Nephron progenitor cell (in vitro differentiated cells): ENCODE data around the gene DERA.

Experiments
- DNase-seq: peaks from one replicate; pipeline ENCODE4 v3.0.0; 2021
- H3K27ac Mint-ChIP-seq: 2 replicates; pipeline ENCODE4 v1.8.0; 2021; ENCODE audit warnings: mild to moderate bottlenecking, moderate library complexity, mixed read lengths
- H3K27me3 Mint-ChIP-seq: 2 replicates; pipeline ENCODE4 v1.8.0; 2021; ENCODE audit warnings: mild to moderate bottlenecking, low read depth, mixed read lengths; ENCODE audit not compliant: poor library complexity
- H3K36me3 Mint-ChIP-seq: 2 replicates; pipeline ENCODE4 v1.8.0; 2021; ENCODE audit warnings: low read depth, mixed read lengths
- H3K4me1 Mint-ChIP-seq: 2 replicates; pipeline ENCODE4 v1.8.0; 2021; ENCODE audit warnings: mixed read lengths
- H3K4me3 Mint-ChIP-seq: 2 replicates; pipeline ENCODE4 v1.8.0; 2021; ENCODE audit warnings: mild to moderate bottlenecking, moderate library complexity, mixed read lengths
- H3K9me3 Mint-ChIP-seq: 2 replicates; pipeline ENCODE4 v1.8.0; 2021; ENCODE audit warnings: mild to moderate bottlenecking, moderate library complexity, mixed read lengths
- CTCF ChIP-seq: fragments of 200-600 bp; sonication (generic); IDR thresholded peaks from 2 replicates; pipeline ENCODE4 v1.5.0; 2021; ENCODE audit warnings: antibody characterized with exemption

DERA gene

GRCh38 chr12:15977999-15978951, 67.1 kb downstream of the DERA start:
- Mint-ChIP-seq H3K27me3 (no peaks in the 10 kb centered on the region), H3K4me3 (peak overlapping the region; percentile 47), H3K36me3 (peaks cover 22% of the 10 kb centered on the region), H3K27ac (peak overlapping the region; percentile 87), H3K4me1 (peaks cover 79% of the 10 kb centered on the region), H3K9me3 (no peaks in the 10 kb centered on the region)
- DNase-seq, result no peak
- no peak for TF ChIP-seq CTCF

GRCh38 chr12:15979096-15980092, 68.3 kb downstream of the DERA start:
- H3K36me3 Mint-ChIP-seq, result peaks cover 32% of the 10 kb centered on the region
- peaks cover 82% of the 10 kb centered on the region for H3K4me1 Mint-ChIP-seq
- TF ChIP-seq CTCF, result peak; percentile 49
- no peaks in the 10 kb centered on the region for H3K9me3 Mint-ChIP-seq
- no peaks in the 10 kb centered on the region for H3K27me3 Mint-ChIP-seq
- peak overlapping the region; percentile 47 for H3K4me3 Mint-ChIP-seq
- DNase-seq, result peak; percentile 28
- H3K27ac Mint-ChIP-seq, result peak overlapping the region; percentile 87

- Mint-ChIP-seq H3K27me3 (no peaks in the 10 kb centered on the region), H3K27ac (no peak overlapping the region), H3K4me3 (no peak overlapping the region), H3K9me3 (peaks cover 4% of the 10 kb centered on the region), H3K4me1 (peaks cover 56% of the 10 kb centered on the region), H3K36me3 (peaks cover 42% of the 10 kb centered on the region)
- DNase-seq, result no peak
- TF ChIP-seq CTCF, result no peak
These were observed 70.9 kb downstream of the DERA start for GRCh38 chr12:15982071-15982470.

- Mint-ChIP-seq H3K36me3 (peaks cover 46% of the 10 kb centered on the region), H3K4me3 (no peak overlapping the region), H3K27ac (no peak overlapping the region), H3K9me3 (peaks cover 4% of the 10 kb centered on the region), H3K4me1 (peaks cover 52% of the 10 kb centered on the region), H3K27me3 (no peaks in the 10 kb centered on the region)
- TF ChIP-seq CTCF, result no peak
- no peak for DNase-seq
These were observed 71.3 kb downstream of the DERA start for GRCh38 chr12:15982471-15982870.

GRCh38 chr12:15982921-15983320, 71.8 kb downstream of the DERA start:
- peaks cover 50% of the 10 kb centered on the region for H3K36me3 Mint-ChIP-seq
- H3K27me3 Mint-ChIP-seq, result no peaks in the 10 kb centered on the region
- peaks cover 48% of the 10 kb centered on the region for H3K4me1 Mint-ChIP-seq
- H3K27ac Mint-ChIP-seq, result peak overlapping the region; percentile 95
- TF ChIP-seq CTCF, result no peak
- H3K9me3 Mint-ChIP-seq, result peaks cover 4% of the 10 kb centered on the region
- H3K4me3 Mint-ChIP-seq, result no peak overlapping the region
- no peak for DNase-seq
